GM18499 (cell line): ENCODE data around the gene OBSL1.

Experiments used
- ATAC-seq: cut with Tn5 transposase; IDR thresholded peaks from one replicate; pipeline ENCODE4 v1.9.1; 2021; ENCODE audit warnings: moderate number of reproducible peaks; ENCODE audit not compliant: insufficient read depth, unreplicated experiment

OBSL1 gene

DNA sequence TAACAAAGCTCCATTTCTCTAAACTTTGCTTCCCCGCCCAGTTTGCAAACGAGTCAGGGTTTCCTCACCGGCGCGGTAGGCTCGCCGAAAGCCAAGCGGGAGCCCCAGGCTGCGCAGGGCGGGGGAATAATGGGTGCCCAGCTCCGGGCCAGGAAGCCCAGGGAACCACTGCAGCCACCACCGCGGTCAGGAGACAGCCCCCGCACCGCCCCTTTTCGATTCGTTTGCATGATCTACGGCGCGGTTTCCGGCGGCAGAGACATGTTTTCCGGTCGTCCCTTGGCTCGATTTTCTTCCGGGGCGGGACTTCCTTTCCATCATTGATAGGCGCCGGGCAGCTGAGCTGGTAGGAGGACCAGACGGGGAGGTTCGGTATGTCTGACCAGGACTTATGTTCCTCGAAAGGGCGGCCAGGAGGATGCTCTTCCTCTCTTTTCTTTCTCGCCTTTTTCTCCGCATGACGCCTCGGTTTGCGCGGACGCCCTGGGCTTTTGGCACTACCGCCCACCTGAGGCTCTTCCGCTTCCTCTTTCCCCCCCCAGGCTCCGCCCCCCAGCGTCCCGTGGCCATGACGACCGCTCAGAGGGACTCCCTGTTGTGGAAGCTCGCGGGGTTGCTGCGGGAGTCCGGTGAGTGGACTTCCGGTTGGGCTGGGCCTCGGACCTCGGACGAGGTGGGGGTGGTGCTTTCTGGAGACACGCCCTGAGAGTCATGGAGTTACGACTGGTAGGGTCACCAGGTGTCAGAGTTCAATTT, 26.4 kb upstream of the OBSL1 start, which contains the start of gene STK11IP:
TSS of gene STK11IP (plus strand) at position 306 of the 756 bp plus-strand sequence. CDS start at position 569, 263 bp downstream.
- peak; percentile 65 for ATAC-seq

DNA sequence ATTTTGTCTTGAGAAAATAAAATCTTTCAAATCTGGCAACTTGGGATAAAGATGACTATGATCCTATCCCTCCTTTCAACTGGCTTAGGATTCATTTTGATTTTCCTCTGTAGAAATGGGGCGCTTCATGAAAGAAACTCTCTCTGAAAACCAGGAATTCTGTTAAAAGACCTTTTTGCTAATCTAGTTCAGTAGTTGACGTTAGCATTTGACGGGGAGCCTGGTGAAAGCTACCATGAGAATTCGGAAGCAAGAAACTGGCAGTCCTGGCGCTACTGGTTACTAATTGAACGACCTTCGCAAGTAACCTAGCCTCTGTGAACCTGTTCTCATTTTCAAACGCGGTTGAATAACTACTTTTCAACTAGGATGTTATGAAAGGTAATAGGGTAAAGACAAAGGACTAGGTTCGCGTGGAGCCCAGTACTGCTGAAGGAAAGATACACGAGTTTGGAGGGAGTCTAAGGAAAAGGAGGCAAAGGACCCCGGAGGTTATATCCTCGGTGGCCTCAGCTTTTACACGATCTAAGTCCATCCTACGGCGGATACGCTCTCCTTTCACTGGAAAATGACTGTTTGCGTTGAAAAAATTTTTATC, 25.7 kb upstream of the OBSL1 start:
- no peak for ATAC-seq

DNA sequence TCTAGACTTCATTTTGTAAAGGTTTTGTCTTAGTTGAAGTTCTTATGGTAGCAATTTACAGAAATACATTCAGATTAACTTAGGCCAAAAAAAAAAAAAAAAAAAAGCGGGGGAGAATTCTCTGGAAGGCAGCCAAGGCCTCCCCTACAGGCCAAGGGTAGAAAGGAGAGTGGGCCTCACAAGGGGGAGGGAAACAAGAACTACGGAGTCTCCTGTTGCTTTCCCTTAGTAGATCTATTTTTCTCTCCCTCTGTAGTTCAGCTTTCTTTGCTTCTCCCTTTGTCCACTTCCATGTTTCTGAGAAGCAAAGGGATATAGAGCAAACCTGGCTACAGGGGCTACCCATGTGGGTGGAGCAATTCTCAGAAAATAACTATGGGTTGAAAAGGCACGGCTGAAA, 23.9 kb upstream of the OBSL1 start:
- ATAC-seq = no peak

DNA sequence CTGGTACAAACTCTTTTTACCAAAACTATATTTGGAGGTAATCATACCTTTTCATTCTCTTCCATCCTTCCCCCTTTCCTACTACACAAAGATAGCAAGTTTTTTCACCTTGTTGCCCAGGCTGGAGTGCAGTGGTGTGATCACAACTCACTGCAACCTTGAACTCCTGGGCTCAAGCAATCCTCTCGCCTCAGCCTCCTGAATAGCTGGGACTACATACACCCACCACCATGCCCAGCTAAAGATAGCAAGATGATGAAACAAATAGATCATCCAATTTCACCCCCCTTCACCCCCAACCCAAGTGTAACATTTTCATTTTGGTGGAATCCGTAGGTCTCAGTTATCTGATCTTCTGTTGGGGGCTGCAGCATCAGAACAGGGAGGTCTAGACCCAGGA, 21.8 kb upstream of the OBSL1 start:
- no peak for ATAC-seq

DNA sequence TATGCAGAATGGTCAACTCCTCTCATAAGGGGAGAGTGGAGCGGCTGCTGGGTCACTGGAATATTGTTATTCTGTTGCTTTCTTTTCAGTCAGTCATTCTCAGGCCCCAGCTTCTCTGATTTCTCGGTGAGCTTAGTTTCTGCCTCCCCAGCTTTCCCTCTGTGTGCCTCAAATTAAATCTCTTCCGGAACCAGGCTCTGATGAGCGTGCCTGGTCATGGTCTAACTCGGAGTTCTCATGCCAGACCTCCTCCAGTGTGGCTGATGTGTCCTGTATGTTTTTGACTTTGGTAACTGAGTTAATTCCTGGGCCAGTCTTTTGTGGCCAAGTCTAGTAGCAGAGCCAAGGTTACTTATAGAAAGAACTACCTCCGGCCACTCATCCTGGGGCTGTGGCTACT, 21.4 kb upstream of the OBSL1 start:
- no peak for ATAC-seq

DNA sequence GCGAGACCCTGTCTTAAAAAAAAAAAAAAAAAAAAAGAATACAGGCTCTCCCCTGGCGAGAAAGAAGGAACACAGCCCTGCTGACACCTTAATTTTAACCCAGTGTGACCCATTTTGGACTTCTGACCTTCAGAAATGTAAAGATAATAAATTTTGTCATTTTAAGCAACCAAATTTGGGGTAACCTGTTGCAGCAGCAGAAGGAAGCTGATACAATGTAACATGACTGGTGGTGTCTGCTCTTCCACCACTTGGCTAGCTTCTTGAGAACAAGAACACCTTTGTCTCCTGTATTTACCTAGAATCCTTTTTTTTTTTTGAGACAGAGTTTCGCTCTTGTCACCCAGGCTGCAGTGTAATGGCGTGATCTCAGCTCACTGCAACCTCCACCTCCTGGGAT, 19.8 kb upstream of the OBSL1 start:
- no peak for ATAC-seq

DNA sequence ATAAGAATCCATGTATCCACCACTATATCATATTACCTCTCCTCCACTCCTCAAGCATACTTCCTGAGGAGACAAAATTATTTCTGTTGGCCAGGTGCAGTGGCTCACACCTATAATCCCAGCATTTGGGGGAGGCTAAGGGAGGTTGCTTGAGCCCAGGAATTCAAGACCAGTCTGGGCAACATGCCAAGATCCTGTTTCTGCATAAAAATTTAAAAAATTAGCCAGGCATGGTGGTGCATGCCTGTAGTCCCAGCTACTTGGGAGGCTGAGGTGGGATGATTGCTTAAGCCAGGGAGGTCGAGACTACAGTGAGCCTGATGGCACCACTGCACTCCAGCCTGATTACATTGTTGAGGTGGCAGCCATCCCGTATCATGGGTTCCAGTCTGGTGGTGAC, 10.0 kb upstream of the OBSL1 start:
- no peak for ATAC-seq

DNA sequence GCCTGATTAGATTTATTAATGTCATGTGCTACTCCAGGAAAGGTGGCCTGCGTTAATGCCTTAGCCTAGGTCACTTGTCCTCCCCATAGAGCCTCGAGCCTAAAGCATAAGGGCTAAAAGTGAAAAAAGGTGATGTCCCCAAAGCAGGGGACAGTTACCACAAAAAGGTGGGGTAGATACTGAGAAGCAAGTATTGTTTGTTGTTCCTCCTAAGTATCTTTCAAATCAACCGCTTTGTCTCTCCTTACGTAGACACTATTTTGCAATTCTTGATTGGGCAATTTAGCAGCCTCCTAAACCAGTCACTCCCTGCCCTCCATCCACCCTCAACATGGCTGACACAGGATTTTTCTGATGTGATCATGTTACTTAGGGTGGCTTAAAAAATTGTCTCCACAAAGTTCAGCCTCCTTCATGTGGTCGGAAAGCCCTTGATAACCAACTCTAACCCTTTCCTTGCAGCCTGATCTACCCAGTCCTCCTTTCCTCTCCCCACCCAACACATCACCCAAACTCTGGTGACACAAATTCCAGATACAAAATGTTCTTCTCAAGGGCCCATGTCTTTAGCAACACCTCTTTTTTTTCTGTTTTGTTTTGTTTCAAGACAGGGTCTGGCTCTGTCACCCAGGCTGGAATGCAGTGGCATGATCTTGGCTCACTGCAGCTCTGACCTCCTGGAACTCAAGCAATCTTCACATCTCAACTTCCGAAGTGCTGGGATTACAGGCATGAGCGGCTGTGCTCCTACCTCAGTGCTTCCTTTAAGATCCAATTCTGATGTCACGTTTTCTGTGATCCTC, 7.7 kb upstream of the OBSL1 start:
- ATAC-seq = no peak

DNA sequence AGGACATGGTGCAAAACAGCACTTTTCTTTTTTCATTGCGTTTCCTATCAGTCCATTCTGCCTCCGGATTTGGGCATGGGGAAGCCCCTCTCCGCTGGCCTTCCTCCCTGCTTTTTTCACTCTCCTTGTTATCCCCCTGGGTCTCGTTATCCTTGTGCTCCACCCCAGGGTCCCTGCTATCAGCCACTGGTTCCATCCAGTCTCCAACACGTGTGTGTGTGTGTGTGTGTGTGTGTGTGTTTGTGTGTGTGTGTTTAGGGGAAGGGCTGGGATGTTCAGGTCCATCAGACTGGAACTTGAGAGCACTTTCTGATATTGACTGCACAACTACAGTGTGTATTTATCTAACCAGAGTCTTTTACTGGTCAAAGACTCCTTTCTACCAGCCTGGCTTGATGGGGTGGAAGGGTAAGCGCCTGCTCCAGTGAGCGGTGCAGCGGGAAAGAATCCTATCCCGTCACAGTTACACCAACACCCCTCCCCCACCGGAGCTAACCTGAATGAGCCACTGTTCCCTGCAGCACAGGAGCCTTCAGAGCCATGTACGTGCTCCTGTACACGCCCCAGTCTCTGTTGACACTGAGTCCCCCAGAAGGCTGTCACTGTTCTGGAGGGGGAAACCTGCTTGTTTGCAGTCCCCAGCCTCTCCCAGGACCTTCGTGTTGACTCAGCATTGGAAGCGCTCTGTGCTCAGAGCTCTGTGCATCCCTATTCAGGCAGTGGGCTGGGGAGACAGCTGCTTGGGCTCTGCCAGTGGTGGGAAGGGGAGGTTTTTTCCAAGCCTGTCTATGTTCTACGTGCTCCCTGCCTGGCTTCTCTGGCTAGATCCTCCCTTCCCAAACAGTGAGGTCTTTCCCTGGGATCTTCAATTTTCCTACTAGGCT, 5.4 kb upstream of the OBSL1 start:
- no peak for ATAC-seq

DNA sequence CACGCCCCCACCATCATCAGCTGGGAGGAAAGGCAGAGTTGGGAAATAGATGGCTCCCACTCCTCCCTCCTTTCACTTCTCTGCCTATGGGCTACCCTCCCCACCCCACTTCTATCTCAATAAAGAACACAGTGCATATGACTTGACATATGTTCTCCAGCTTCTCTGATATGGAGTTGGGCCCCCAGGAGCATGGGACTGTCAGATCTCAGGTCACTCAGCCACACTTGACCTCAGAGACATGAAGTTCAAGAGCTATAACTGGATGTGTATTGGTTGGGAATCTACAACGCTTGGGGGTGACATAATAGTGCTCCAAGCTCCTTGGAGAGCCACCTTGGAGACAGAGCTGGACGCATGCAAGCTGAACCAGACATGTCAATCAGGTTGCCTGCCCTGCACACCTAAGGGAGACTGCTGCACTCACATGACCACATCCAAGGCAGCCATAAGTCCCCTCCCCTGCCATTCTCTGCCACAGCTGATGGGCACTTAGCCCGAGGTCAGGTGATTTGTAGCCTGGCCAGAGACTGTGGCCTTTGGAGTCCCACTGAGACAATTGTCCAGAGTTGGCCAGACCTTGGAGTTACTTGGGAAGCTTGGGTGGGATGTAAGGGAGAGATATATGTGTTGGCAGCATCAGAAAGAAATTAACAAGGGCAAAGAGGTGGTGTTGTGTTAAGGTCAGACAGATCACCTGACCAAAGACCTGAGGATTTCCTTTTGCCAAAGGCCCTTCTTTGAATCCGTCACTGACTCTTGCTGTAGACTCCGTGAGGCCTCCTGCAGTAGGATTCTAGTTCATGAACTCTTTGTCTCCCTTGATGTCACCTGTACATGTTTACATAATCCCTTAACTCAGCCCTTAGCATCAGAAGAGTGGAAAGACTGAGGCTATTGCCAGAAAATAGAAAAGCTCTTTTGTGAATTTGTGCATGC, 4.5 kb upstream of the OBSL1 start:
- no peak for ATAC-seq

DNA sequence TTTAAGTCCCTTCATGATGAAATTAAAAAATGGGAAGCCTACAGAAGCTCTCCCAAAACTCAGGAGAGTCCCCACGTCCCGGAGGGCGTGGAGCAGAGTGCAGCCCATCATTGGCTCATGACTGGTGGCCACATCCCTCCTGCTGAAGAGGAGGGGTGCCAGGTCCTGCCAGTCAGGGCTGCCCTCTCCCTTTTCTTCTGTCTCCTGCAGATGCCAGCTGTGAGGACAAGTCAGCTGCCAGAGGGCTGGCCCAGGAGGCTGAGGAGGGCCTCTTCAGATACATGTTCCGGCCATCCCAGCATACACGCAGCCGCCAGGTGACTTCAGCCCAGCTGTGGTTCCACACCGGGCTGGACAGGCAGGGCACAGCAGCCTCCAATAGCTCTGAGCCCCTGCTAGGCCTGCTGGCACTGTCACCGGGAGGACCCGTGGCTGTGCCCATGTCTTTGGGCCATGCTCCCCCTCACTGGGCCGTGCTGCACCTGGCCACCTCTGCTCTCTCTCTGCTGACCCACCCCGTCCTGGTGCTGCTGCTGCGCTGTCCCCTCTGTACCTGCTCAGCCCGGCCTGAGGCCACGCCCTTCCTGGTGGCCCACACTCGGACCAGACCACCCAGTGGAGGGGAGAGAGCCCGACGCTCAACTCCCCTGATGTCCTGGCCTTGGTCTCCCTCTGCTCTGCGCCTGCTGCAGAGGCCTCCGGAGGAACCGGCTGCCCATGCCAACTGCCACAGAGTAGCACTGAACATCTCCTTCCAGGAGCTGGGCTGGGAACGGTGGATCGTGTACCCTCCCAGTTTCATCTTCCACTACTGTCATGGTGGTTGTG, 3.4 kb upstream of the OBSL1 start:
- ATAC-seq = no peak

DNA sequence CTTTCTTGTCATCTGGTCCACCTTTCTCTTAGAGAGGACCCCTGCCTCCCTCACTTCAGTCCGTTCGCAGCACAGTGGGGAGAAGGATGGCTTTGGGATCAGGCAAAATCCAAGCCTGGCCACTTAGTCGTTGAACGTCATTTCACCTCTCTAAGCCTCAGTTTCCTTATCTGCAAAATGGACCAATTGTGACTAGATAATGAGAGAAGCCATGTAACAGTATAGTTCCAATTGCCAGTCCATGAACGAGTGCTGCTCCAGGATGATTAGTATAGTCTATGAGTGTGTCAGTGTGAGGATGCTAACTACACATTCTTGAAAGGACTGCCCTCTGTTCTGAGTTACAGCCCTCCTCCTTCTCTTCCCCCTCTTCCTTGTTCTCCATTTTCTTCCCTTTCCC, 1.8 kb upstream of the OBSL1 start:
- ATAC-seq = no peak

DNA sequence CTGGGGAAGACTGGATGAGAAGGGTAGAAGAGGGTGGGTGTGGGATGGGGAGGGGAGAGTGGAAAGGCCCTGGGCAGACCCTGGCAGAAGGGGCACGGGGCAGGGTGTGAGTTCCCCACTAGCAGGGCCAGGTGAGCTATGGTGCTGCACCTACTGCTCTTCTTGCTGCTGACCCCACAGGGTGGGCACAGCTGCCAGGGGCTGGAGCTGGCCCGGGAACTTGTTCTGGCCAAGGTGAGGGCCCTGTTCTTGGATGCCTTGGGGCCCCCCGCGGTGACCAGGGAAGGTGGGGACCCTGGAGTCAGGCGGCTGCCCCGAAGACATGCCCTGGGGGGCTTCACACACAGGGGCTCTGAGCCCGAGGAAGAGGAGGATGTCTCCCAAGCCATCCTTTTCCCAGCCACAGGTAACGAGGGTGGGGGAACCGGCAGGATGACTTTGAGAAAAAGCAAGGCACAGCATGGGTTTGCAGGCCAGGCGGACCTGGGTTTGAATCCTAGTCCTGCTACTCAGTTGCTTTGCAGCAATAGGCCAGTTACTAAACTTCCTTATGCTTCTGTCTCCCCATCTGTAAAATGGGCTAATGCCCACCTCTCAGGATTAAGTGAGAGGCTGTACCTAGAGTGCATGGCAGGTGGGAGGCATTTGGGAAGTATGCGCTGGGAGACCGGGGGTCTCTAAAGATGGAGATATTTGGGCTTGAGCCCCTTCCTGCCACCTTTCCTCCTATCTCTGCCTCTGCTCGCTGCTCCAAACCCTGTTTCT, 1.1 kb upstream of the OBSL1 start, which contains the start of gene INHA:
TSS of gene INHA (plus strand) at position 74 of the 765 bp plus-strand sequence. CDS start at position 139, 65 bp downstream.
- ATAC-seq = no peak

DNA sequence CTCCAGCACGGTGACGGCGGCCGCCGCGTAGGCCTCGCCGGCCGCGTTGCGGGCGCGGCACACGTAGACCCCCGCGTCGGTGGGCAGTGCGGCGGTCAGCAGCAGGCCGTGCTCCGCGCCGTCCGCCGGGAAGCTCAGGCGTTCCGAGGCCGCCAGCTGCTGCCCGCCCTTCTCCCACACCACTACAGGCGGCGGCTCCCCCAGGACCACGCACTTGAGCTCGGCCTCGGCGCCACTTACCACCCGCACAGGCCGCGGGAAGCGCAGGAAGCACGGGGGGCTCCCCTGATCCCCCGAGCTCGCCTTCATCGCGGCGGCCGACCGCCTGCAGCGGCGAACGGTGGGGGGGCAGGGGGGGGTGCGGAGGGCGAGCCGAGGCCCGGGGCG, 422 bp downstream of the OBSL1 start:
- ATAC-seq = no peak

DNA sequence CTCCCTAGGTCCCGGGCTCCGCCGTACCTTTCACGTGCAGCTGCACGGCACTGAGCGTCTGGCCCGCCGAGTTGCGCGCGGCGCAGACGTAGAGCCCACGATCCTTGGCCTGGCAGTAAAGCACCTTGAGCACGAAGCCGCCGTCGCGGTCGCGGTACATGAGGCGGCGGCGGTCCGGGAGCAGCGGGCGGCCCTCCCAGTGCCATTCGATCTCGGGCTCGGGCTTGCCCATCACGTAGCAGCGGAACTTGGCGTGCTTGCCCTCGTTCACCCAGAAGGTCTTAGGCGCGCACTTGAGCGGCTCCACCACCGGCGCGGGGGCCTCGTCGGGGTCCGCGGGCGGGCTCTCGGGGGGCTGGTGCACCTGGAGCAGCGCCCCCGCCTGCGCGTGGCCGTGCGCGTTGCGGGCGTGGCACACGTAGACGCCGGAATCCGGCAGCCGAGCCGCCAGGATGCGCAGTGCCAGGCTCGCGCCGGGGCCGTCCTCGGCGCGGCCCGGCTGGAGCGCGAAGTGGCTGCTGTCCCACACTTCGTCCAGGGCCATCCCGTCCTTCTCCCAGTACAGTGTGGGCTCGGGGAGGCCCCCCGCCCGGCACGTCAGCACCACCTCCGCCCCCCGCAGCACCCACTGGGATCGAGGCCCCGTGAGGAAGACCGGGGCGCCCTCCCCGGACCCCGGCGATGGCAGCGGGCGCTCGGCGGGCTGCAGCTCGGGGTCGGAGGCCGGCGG, 980 bp downstream of the OBSL1 start:
- no peak for ATAC-seq

DNA sequence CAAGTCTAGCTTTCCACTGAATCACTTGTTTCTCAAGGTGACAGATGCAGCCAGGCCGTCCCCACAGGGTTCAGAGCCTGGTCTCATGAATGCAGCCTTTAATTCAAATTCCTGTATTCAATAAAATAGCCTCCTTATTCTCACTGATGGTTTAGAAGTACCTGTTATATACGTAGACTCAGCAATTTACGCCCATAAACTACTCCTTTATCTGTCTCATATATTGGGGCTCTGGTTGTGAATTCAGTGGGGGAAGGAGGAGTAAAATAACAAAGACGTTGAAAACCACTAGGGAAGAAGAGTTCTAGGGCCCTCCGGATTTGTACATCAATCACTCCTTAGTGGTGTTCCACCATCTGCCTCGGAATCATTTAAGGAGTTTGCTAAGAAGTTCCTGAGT, 1.7 kb downstream of the OBSL1 start:
- no peak for ATAC-seq

DNA sequence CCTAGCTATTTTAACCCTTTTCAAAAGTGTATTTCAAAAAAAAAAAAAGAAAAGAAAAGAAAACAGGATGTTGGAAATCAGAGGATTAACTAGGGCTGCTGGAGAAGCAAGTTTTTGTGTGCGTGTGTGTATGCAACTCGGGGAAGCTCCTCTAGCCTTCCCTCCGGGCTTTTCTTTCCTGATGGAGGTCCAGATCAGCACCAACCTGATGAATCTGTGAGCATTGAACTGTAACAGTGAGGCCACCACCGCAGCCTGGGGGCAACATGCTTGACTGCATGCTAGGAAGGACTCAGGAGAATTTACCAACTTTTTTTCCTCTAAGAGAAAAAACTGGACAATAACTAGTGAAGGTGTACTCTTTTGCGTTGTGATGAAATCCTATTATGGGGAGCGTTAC, 2.3 kb downstream of the OBSL1 start:
- no peak for ATAC-seq
